ENCODE data around the gene COL12A1. TPM values are rescaled to one million over a fixed set of nuclear protein-coding genes. Genes with fewer than 3 reads are reported as not detected.

The COL12A1 gene
- total and polyA plus RNA-seq, 10 of the 15 experiments (the other 5 are each of a cell fraction or from before 2014, with no cell fraction given) = under 0.01 to 0.69 (median 0.11) TPM; not detected in 6

DNA sequence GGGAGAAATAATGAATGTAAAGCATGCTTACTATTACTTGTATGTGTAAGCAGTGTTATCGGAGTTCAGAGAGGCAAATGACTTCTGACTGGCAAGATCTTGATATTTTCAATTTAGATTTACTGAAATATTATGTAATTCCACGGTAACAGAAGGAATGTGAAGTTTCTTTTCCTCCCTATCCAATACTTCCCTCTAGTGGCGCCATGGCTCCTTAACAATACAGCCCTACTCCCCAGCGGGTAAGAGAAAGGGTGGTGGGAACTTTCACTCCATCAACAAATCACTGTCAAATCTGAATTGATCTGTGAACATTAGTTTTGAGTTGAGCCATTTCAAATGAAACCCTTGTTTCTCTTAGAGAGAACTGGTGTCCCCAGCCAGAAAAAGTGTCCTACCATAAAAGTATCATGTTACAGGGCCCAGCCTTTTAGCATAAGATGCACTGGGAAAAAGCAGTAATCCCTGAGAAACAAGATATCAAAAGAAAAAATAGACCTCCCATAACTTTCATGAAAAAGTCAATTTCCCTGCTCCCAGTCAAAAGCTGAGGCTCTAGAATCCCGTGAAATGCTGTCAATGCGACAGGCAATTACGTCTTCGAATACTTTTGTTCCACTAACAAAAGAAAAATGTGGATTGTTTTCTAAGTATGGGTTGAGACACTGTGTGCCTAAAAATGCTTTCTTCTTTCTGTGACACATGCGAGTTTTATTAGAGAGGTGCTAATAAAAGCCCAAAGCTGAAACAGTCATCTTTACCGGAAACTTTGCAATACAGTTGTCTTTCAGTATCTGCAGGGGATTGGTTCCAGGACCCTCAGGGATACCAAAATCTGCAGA, 24.9 kb upstream of the COL12A1 start:
- Histone ChIP-seq H3K4me1 (ENCODE audit: control insufficient read depth, insufficient read depth, low read length) (no peaks in the 10 kb centered on the region), H3K36me3 (ENCODE audit: control insufficient read depth in 2 of 2, insufficient read depth in 2 of 2, low read length in 1 of 2) (no peaks in the 10 kb centered on the region), H3K9ac (ENCODE audit: control insufficient read depth, insufficient read depth, low read length) (no peak overlapping the region), H4K20me1 (ENCODE audit: control insufficient read depth, insufficient read depth) (no peaks in the 10 kb centered on the region), H3K4me3 (no peak overlapping the region), H2AFZ (ENCODE audit: control insufficient read depth, low read depth, low read length) (no peak overlapping the region), H3K27ac (ENCODE audit: control insufficient read depth, insufficient read depth) (no peak overlapping the region), H3K79me2 (ENCODE audit: control insufficient read depth, insufficient read depth, low read length) (no peaks in the 10 kb centered on the region), H3K4me2 (ENCODE audit: control insufficient read depth, insufficient read depth) (no peak overlapping the region), H3K9me3 (replicated peaks; ENCODE audit: control insufficient read depth, insufficient read depth, low read length) (no peaks in the 10 kb centered on the region), H3K27me3 (replicated peaks in 1 of 2; ENCODE audit: control insufficient read depth in 2 of 2, insufficient read depth in 2 of 2, low read length in 1 of 2) (no peaks in the 10 kb centered on the region)
- 62% methylated on average over 10 of the region's 10 CpGs for WGBS (ENCODE audit: insufficient coverage, insufficient replicate concordance, low lambda C conversion rate, missing lambda C conversion rate)
- BruUV-seq (replicated peaks) = no TSS peak
- in situ Hi-C loops (cut with MboI) (loop anchor here (25.0 kb wide), 1 partner anchor 1793 kb away; no protein-coding TSS in a partner anchor), intact Hi-C loops (cut with micrococcal nuclease; ENCODE audit: unreplicated experiment) (no loop called here)
- FAIRE-seq (no peak), ATAC-seq (peak; percentile 46; the same call in 2 of the 3 replicates), DNase-seq (ENCODE audit: low read depth, low spot score) (no peak)
- CTCF ChIA-PET = interaction anchor here (1.0 to 1.2 kb wide), 3 partner anchors 10 to 22 kb away, joined by 4 to 7 read pairs (median 4); no protein-coding TSS in a partner anchor
- POLR2A ChIA-PET = interaction anchor here (1.3 kb wide), 1 partner anchor 10 kb away, joined by 4 read pairs; no protein-coding TSS in a partner anchor
- SMC1A ChIA-PET (ENCODE audit: uncharacterized antibody, unreplicated experiment) = interaction anchor here (0.7 to 1.2 kb wide), 4 partner anchors 10 to 1482 kb away, joined by 3 to 4 read pairs (median 3); no protein-coding TSS in a partner anchor
- RAD21 ChIA-PET (ENCODE audit: unreplicated experiment) = no interaction called here
- no peak for TF ChIP-seq JUNB (IDR thresholded peaks at IDR 0.05)
- TF ChIP-seq YY1 (IDR thresholded peaks at IDR 0.05; ENCODE audit: low read depth, low read length) = no peak
- TF ChIP-seq ZNF274 (IDR thresholded peaks at IDR 0.05; ENCODE audit: insufficient read depth, insufficient read length) = no peak
- TF ChIP-seq SKIL (IDR thresholded peaks at IDR 0.05; ENCODE audit: low read depth, poor library complexity, severe bottlenecking) = no peak
- TF ChIP-seq ZNF24 (IDR thresholded peaks at IDR 0.05) = no peak
- TF ChIP-seq KLF5 (IDR thresholded peaks at IDR 0.05; ENCODE audit: partially characterized antibody) = no peak
- TF ChIP-seq, protein P1, sequence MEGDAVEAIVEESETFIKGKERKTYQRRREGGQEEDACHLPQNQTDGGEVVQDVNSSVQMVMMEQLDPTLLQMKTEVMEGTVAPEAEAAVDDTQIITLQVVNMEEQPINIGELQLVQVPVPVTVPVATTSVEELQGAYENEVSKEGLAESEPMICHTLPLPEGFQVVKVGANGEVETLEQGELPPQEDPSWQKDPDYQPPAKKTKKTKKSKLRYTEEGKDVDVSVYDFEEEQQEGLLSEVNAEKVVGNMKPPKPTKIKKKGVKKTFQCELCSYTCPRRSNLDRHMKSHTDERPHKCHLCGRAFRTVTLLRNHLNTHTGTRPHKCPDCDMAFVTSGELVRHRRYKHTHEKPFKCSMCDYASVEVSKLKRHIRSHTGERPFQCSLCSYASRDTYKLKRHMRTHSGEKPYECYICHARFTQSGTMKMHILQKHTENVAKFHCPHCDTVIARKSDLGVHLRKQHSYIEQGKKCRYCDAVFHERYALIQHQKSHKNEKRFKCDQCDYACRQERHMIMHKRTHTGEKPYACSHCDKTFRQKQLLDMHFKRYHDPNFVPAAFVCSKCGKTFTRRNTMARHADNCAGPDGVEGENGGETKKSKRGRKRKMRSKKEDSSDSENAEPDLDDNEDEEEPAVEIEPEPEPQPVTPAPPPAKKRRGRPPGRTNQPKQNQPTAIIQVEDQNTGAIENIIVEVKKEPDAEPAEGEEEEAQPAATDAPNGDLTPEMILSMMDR (IDR thresholded peaks at IDR 0.05 in 2 of 3, conservative IDR thresholded peaks at IDR 0.05 in 1 of 3; ENCODE audit: control insufficient read depth in 2 of 3, extremely low read depth in 1 of 3, insufficient read depth in 1 of 3, low read depth in 3 of 3, low read length in 3 of 3) = peak; percentile 41 to 47 (median 45); a peak in 5 of 6 replicates
- no peak for TF ChIP-seq NBN (IDR thresholded peaks at IDR 0.05)
- no peak for TF ChIP-seq CREB1 (IDR thresholded peaks at IDR 0.05; ENCODE audit: low read depth)
- TF ChIP-seq GABPA (IDR thresholded peaks at IDR 0.05; ENCODE audit: low read depth) = no peak
- TF ChIP-seq RAD21 (IDR thresholded peaks at IDR 0.05; ENCODE audit: insufficient read depth, low read depth, low read length) = peak; percentile 56; the same call in 1 of the 2 replicates
- TF ChIP-seq RELA (IDR thresholded peaks at IDR 0.05; ENCODE audit: borderline replicate concordance, partially characterized antibody) = no peak
- no peak for TF ChIP-seq TCF7 (IDR thresholded peaks at IDR 0.05; ENCODE audit: borderline replicate concordance)
- TF ChIP-seq IKZF1 (conservative IDR thresholded peaks at IDR 0.05) = no peak
- TF ChIP-seq, protein P2, sequence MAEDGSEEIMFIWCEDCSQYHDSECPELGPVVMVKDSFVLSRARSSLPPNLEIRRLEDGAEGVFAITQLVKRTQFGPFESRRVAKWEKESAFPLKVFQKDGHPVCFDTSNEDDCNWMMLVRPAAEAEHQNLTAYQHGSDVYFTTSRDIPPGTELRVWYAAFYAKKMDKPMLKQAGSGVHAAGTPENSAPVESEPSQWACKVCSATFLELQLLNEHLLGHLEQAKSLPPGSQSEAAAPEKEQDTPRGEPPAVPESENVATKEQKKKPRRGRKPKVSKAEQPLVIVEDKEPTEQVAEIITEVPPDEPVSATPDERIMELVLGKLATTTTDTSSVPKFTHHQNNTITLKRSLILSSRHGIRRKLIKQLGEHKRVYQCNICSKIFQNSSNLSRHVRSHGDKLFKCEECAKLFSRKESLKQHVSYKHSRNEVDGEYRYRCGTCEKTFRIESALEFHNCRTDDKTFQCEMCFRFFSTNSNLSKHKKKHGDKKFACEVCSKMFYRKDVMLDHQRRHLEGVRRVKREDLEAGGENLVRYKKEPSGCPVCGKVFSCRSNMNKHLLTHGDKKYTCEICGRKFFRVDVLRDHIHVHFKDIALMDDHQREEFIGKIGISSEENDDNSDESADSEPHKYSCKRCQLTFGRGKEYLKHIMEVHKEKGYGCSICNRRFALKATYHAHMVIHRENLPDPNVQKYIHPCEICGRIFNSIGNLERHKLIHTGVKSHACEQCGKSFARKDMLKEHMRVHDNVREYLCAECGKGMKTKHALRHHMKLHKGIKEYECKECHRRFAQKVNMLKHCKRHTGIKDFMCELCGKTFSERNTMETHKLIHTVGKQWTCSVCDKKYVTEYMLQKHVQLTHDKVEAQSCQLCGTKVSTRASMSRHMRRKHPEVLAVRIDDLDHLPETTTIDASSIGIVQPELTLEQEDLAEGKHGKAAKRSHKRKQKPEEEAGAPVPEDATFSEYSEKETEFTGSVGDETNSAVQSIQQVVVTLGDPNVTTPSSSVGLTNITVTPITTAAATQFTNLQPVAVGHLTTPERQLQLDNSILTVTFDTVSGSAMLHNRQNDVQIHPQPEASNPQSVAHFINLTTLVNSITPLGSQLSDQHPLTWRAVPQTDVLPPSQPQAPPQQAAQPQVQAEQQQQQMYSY (CRISPR knock-in tag; IDR thresholded peaks at IDR 0.05) = no peak
- TF ChIP-seq SMC3 (IDR thresholded peaks at IDR 0.05; ENCODE audit: borderline replicate concordance, low read length) = 0 out of 2 replicates have a peak, but pooled peaks have one; percentile 8
